GM23338 (cell line): ENCODE results near the gene DISP3. TPM values are rescaled to one million over a fixed set of nuclear protein-coding genes. Genes with fewer than 3 reads are reported as not detected.

Experiments used
- ATAC-seq: fragments of 200-7000 bp; cut with Tn5 transposase; 3 replicates; pipeline ENCODE4 v1.9.1; 2020
- DNase-seq: peaks from one replicate; pipeline ENCODE4 v3.0.0-alpha.2; 2015; ENCODE audit warnings: low spot score
- H2AFZ ChIP-seq: fragments of 200-600 bp; sonication (generic); 2 replicates; pipeline ENCODE4 v1.8.0; 2016; ENCODE audit warnings: antibody characterized with exemption, mild to moderate bottlenecking, moderate library complexity
- H3F3A ChIP-seq: fragments of 200-600 bp; sonication (generic); replicated peaks from 2 replicates; pipeline ENCODE4 v1.8.0; 2017; ENCODE audit warnings: antibody characterized with exemption, mixed run types, low read depth
- H3K27ac ChIP-seq: fragments of 200-600 bp; sonication (generic); 2 replicates; pipeline ENCODE4 v1.6.1; 2016; ENCODE audit warnings: low read depth
- H3K27me3 ChIP-seq: fragments of 200-600 bp; sonication (generic); 2 replicates; pipeline ENCODE4 v1.8.0; 2016; ENCODE audit warnings: mild to moderate bottlenecking, mixed run types, moderate library complexity; ENCODE audit not compliant: insufficient read depth
- H3K36me3 ChIP-seq: fragments of 200-600 bp; sonication (generic); 2 replicates; pipeline ENCODE4 v1.8.0; 2016; ENCODE audit warnings: mild to moderate bottlenecking; ENCODE audit not compliant: insufficient read depth
- H3K4me1 ChIP-seq: fragments of 200-600 bp; sonication (generic); 2 replicates; pipeline ENCODE4 v1.8.0; 2016; ENCODE audit warnings: mild to moderate bottlenecking, moderate library complexity; ENCODE audit not compliant: insufficient read depth
- H3K4me2 ChIP-seq: fragments of 200-600 bp; sonication (generic); 2 replicates; pipeline ENCODE4 v1.7.1; 2017; ENCODE audit warnings: mixed run types
- H3K4me3 ChIP-seq: fragments of 200-600 bp; sonication (generic); 2 replicates; pipeline ENCODE4 v1.6.1; 2016; ENCODE audit warnings: mixed run types
- H3K79me2 ChIP-seq: fragments of 200-600 bp; sonication (generic); replicated peaks from 2 replicates; pipeline ENCODE4 v1.8.0; 2017; ENCODE audit warnings: mild to moderate bottlenecking; ENCODE audit not compliant: insufficient read depth
- H3K9me2 ChIP-seq: fragments of 200-600 bp; sonication (generic); 2 replicates; pipeline ENCODE4 v1.8.0; 2017; ENCODE audit not compliant: insufficient read depth
- H4K20me1 ChIP-seq: fragments of 200-600 bp; sonication (generic); replicated peaks from 2 replicates; pipeline ENCODE4 v1.8.0; 2017; ENCODE audit warnings: mild to moderate bottlenecking; ENCODE audit not compliant: insufficient read depth
- H3K27ac Mint-ChIP-seq: 2 replicates; pipeline ENCODE4 v1.8.0; 2020; ENCODE audit warnings: inconsistent platforms, mild to moderate bottlenecking, moderate library complexity, mixed read lengths
- H3K27me3 Mint-ChIP-seq: 3 replicates; pipeline ENCODE4 v1.8.0; 2022; ENCODE audit warnings: low read depth, mild to moderate bottlenecking, moderate library complexity, mixed read lengths, inconsistent platforms; ENCODE audit not compliant: insufficient read depth, poor library complexity
- H3K36me3 Mint-ChIP-seq: 3 replicates; pipeline ENCODE4 v1.8.0; 2021; ENCODE audit warnings: low read depth, mild to moderate bottlenecking, inconsistent platforms, moderate library complexity, mixed read lengths
- H3K4me1 Mint-ChIP-seq: 3 replicates; pipeline ENCODE4 v1.8.0; 2020; ENCODE audit warnings: mild to moderate bottlenecking, inconsistent platforms, mixed read lengths
- H3K4me3 Mint-ChIP-seq: 3 replicates; pipeline ENCODE4 v1.8.0; 2021; ENCODE audit warnings: moderate library complexity, mild to moderate bottlenecking, inconsistent platforms, mixed read lengths
- H3K9me3 Mint-ChIP-seq: 3 replicates; pipeline ENCODE4 v1.8.0; 2020; ENCODE audit warnings: moderate library complexity, mild to moderate bottlenecking, inconsistent platforms, mixed read lengths
- CREB1 ChIP-seq: fragments of 250-450 bp; sonication (Bioruptor Pico); IDR thresholded peaks from 2 replicates; pipeline ENCODE4 v1.5.0; 2020; ENCODE audit warnings: low read depth, mild to moderate bottlenecking, moderate library complexity
- EZH2 ChIP-seq: fragments of 200-600 bp; sonication (generic); IDR thresholded peaks from one replicate; pipeline ENCODE4 v1.8.0; 2017; ENCODE audit warnings: antibody characterized with exemption, mild to moderate bottlenecking, low read depth; ENCODE audit not compliant: unreplicated experiment
- EZH2phosphoT487 ChIP-seq: fragments of 200-600 bp; sonication (generic); IDR thresholded peaks from one replicate; pipeline ENCODE4 v1.8.1; 2018; ENCODE audit warnings: antibody characterized with exemption; ENCODE audit not compliant: unreplicated experiment
- JUNB ChIP-seq: IDR thresholded peaks from one replicate; pipeline ENCODE4 v1.6.1; 2016; ENCODE audit warnings: antibody characterized with exemption; ENCODE audit not compliant: unreplicated experiment
- NANOG ChIP-seq: IDR thresholded peaks from 2 replicates; pipeline ENCODE4 v1.6.1; 2016; ENCODE audit warnings: antibody characterized with exemption, borderline replicate concordance
- POLR2AphosphoS5 ChIP-seq: IDR thresholded peaks from 2 replicates; pipeline ENCODE4 v1.6.1; 2016; ENCODE audit warnings: antibody characterized with exemption, low read depth
- STAT1 ChIP-seq: IDR thresholded peaks from one replicate; pipeline ENCODE4 v1.6.1; 2016; ENCODE audit warnings: antibody characterized with exemption; ENCODE audit not compliant: unreplicated experiment
- ZNF114 ChIP-seq: fragments of 250-450 bp; sonication (Bioruptor Pico); IDR thresholded peaks from 2 replicates; pipeline ENCODE4 v1.5.0; 2020; ENCODE audit warnings: mild to moderate bottlenecking, moderate library complexity
- ZNF331 ChIP-seq: fragments of 250-450 bp; sonication (Bioruptor Pico); IDR thresholded peaks from 2 replicates; pipeline ENCODE4 v1.5.0; 2020; ENCODE audit warnings: low read depth, mild to moderate bottlenecking, moderate library complexity
- polyA plus RNA-seq: library from polyadenylated mRNA; unstranded; fragments of >200 nt; fragmentation: Nextera tagmentation; extraction: Ambion mirVana; gene quantifications from 2 replicates; pipeline ENCODE4 v1.2.1, GENCODE V29; 2016
- total RNA-seq: library from RNA; depleted of rRNA; stranded (reverse); fragments of >200 nt; shearing (Covaris generic); gene quantifications from 2 replicates; pipeline ENCODE4 v1.2.3, GENCODE V29; 2014
- TF ChIP-seq, protein P1 (sequence below): IDR thresholded peaks from 2 replicates; pipeline ENCODE4 v1.6.1; 2016; ENCODE audit warnings: antibody characterized with exemption
- TF ChIP-seq, protein P2 (sequence below): fragments of 250-450 bp; sonication (Bioruptor Pico); IDR thresholded peaks from 2 replicates; pipeline ENCODE4 v1.5.0; 2020; ENCODE audit warnings: mild to moderate bottlenecking, moderate library complexity
- TF ChIP-seq, protein P3 (sequence below), 2 experiments: fragments of 200-600 bp in 1 of 2; sonication (generic) in 1 of 2; conservative IDR thresholded peaks; 2 replicates each; pipeline versions ENCODE4 v1.5.1 to v1.6.1; 2016 to 2017; ENCODE audit warnings: antibody characterized with exemption in 2 of 2, low read depth in 2 of 2, mild to moderate bottlenecking in 2 of 2, moderate library complexity in 1 of 2
- TF ChIP-seq, protein P4 (sequence below): IDR thresholded peaks from one replicate; pipeline ENCODE4 v1.6.1; 2018; ENCODE audit warnings: antibody characterized with exemption; ENCODE audit not compliant: unreplicated experiment

Gene DISP3
- total and polyA plus RNA-seq, 2 experiments from 2014 or later = 3.2 to 11.1 TPM

DNA sequence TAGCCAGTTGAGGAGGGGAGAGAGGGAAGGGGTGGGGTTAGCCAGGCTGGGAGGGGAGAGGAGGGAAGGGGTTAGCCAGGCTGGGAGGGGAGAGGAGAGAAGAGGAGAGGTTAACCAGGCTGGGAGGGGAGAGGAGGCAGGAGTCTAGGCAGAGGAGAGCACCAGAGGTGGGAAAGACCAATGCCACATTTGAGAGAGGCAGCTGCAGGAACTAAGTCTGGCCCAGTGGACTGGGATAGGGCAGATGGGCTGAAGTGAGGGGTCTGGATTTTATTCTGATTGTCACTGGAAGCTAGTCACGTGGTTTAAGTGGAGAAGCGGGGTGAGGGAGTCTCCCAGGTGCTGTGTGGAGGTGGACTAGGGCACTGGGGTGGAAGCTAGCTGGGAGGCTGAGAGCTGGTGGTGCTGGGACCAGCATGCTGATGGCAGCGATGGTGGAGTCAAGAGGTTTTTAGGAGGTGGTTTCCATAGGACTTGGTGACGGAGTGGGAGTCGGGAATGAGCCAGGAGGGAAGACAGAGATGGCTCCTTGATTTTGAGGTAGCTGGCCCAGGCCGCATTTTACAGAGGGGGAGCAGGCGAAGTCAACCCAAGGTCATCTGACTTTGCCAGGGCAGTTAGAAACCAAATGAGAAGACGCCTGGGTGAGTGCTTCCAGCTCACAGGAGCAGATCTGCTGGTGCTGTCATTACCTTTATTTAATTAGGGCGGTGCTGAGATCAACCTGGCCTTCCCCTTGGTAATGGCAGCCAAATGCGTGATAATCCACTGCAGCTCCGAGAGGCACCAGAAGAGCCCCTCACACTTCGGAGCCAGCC, 42.8 kb downstream of the DISP3 start:
- H3K79me2 ChIP-seq = no peaks in the 10 kb centered on the region
- Mint-ChIP-seq H3K27me3 (peaks cover 18% of the 10 kb centered on the region), H3K9me3 (no peaks in the 10 kb centered on the region), H3K27ac (peak overlapping the region; percentile 15), H3K4me3 (no peak overlapping the region), H3K4me1 (peaks cover 4% of the 10 kb centered on the region; the same call in 1 of the 3 replicates), H3K36me3 (peaks cover 14% of the 10 kb centered on the region; the same call in 2 of the 3 replicates)
- H3K4me1 ChIP-seq = no peaks in the 10 kb centered on the region
- H3K27ac ChIP-seq = no peak overlapping the region
- no peaks in the 10 kb centered on the region for H4K20me1 ChIP-seq
- no peaks in the 10 kb centered on the region for H3K36me3 ChIP-seq
- no peak overlapping the region for H3K4me2 ChIP-seq
- H2AFZ ChIP-seq = no peak overlapping the region
- H3K27me3 ChIP-seq = no peaks in the 10 kb centered on the region
- H3K4me3 ChIP-seq = no peak overlapping the region
- TF ChIP-seq POLR2AphosphoS5 = no peak
- no peak for TF ChIP-seq EZH2
- no peak for TF ChIP-seq JUNB
- TF ChIP-seq, protein P1, sequence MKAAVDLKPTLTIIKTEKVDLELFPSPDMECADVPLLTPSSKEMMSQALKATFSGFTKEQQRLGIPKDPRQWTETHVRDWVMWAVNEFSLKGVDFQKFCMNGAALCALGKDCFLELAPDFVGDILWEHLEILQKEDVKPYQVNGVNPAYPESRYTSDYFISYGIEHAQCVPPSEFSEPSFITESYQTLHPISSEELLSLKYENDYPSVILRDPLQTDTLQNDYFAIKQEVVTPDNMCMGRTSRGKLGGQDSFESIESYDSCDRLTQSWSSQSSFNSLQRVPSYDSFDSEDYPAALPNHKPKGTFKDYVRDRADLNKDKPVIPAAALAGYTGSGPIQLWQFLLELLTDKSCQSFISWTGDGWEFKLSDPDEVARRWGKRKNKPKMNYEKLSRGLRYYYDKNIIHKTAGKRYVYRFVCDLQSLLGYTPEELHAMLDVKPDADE = no peak
- TF ChIP-seq ZNF114 (CRISPR knock-in tag) = no peak
- TF ChIP-seq, protein P2, sequence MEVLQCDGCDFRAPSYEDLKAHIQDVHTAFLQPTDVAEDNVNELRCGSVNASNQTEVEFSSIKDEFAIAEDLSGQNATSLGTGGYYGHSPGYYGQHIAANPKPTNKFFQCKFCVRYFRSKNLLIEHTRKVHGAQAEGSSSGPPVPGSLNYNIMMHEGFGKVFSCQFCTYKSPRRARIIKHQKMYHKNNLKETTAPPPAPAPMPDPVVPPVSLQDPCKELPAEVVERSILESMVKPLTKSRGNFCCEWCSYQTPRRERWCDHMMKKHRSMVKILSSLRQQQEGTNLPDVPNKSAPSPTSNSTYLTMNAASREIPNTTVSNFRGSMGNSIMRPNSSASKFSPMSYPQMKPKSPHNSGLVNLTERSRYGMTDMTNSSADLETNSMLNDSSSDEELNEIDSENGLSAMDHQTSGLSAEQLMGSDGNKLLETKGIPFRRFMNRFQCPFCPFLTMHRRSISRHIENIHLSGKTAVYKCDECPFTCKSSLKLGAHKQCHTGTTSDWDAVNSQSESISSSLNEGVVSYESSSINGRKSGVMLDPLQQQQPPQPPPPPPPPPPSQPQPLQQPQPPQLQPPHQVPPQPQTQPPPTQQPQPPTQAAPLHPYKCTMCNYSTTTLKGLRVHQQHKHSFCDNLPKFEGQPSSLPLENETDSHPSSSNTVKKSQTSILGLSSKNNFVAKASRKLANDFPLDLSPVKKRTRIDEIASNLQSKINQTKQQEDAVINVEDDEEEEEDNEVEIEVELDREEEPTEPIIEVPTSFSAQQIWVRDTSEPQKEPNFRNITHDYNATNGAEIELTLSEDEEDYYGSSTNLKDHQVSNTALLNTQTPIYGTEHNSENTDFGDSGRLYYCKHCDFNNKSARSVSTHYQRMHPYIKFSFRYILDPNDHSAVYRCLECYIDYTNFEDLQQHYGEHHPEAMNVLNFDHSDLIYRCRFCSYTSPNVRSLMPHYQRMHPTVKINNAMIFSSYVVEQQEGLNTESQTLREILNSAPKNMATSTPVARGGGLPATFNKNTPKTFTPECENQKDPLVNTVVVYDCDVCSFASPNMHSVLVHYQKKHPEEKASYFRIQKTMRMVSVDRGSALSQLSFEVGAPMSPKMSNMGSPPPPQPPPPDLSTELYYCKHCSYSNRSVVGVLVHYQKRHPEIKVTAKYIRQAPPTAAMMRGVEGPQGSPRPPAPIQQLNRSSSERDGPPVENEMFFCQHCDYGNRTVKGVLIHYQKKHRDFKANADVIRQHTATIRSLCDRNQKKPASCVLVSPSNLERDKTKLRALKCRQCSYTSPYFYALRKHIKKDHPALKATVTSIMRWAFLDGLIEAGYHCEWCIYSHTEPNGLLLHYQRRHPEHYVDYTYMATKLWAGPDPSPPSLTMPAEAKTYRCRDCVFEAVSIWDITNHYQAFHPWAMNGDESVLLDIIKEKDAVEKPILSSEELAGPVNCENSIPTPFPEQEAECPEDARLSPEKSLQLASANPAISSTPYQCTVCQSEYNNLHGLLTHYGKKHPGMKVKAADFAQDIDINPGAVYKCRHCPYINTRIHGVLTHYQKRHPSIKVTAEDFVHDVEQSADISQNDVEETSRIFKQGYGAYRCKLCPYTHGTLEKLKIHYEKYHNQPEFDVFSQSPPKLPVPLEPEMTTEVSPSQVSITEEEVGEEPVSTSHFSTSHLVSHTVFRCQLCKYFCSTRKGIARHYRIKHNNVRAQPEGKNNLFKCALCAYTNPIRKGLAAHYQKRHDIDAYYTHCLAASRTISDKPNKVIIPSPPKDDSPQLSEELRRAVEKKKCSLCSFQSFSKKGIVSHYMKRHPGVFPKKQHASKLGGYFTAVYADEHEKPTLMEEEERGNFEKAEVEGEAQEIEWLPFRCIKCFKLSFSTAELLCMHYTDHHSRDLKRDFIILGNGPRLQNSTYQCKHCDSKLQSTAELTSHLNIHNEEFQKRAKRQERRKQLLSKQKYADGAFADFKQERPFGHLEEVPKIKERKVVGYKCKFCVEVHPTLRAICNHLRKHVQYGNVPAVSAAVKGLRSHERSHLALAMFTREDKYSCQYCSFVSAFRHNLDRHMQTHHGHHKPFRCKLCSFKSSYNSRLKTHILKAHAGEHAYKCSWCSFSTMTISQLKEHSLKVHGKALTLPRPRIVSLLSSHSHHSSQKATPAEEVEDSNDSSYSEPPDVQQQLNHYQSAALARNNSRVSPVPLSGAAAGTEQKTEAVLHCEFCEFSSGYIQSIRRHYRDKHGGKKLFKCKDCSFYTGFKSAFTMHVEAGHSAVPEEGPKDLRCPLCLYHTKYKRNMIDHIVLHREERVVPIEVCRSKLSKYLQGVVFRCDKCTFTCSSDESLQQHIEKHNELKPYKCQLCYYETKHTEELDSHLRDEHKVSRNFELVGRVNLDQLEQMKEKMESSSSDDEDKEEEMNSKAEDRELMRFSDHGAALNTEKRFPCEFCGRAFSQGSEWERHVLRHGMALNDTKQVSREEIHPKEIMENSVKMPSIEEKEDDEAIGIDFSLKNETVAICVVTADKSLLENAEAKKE (CRISPR knock-in tag) = no peak
- TF ChIP-seq, protein P3, sequence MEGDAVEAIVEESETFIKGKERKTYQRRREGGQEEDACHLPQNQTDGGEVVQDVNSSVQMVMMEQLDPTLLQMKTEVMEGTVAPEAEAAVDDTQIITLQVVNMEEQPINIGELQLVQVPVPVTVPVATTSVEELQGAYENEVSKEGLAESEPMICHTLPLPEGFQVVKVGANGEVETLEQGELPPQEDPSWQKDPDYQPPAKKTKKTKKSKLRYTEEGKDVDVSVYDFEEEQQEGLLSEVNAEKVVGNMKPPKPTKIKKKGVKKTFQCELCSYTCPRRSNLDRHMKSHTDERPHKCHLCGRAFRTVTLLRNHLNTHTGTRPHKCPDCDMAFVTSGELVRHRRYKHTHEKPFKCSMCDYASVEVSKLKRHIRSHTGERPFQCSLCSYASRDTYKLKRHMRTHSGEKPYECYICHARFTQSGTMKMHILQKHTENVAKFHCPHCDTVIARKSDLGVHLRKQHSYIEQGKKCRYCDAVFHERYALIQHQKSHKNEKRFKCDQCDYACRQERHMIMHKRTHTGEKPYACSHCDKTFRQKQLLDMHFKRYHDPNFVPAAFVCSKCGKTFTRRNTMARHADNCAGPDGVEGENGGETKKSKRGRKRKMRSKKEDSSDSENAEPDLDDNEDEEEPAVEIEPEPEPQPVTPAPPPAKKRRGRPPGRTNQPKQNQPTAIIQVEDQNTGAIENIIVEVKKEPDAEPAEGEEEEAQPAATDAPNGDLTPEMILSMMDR (conservative IDR thresholded peaks at IDR 0.05; ENCODE audit: low read depth in 2 of 2) = no peak
- TF ChIP-seq CREB1 = no peak
- no peak for TF ChIP-seq ZNF331
- TF ChIP-seq, protein P4, sequence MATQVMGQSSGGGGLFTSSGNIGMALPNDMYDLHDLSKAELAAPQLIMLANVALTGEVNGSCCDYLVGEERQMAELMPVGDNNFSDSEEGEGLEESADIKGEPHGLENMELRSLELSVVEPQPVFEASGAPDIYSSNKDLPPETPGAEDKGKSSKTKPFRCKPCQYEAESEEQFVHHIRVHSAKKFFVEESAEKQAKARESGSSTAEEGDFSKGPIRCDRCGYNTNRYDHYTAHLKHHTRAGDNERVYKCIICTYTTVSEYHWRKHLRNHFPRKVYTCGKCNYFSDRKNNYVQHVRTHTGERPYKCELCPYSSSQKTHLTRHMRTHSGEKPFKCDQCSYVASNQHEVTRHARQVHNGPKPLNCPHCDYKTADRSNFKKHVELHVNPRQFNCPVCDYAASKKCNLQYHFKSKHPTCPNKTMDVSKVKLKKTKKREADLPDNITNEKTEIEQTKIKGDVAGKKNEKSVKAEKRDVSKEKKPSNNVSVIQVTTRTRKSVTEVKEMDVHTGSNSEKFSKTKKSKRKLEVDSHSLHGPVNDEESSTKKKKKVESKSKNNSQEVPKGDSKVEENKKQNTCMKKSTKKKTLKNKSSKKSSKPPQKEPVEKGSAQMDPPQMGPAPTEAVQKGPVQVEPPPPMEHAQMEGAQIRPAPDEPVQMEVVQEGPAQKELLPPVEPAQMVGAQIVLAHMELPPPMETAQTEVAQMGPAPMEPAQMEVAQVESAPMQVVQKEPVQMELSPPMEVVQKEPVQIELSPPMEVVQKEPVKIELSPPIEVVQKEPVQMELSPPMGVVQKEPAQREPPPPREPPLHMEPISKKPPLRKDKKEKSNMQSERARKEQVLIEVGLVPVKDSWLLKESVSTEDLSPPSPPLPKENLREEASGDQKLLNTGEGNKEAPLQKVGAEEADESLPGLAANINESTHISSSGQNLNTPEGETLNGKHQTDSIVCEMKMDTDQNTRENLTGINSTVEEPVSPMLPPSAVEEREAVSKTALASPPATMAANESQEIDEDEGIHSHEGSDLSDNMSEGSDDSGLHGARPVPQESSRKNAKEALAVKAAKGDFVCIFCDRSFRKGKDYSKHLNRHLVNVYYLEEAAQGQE = no peak
- no peak for TF ChIP-seq EZH2phosphoT487
- TF ChIP-seq STAT1 = no peak
- no peak for TF ChIP-seq NANOG
- no peaks in the 10 kb centered on the region for H3F3A ChIP-seq
- DNase-seq = no peak
- no peaks in the 10 kb centered on the region for H3K9me2 ChIP-seq
- ATAC-seq = peak; percentile 35; the same call in 2 of the 3 replicates
